Vagina (tissue), 2 donors: Measurements from ENCODE around the gene ZNF778.

Experiments
- POLR2A ChIP-seq, 2 donors: fragments of 450-650 bp; IDR thresholded peaks; one replicate each; pipeline ENCODE4 v1.6.1; 2017; ENCODE audit warnings: antibody characterized with exemption in 2 of 2, mild to moderate bottlenecking in 2 of 2, moderate library complexity in 2 of 2
- POLR2AphosphoS5 ChIP-seq, 2 donors: sonication (generic); formaldehyde crosslinking; IDR thresholded peaks; one replicate each; pipeline ENCODE4 v1.9.0; 2017; ENCODE audit warnings: antibody characterized with exemption in 2 of 2, mild to moderate bottlenecking in 2 of 2, low read depth in 1 of 2; ENCODE audit not compliant: insufficient read depth in 1 of 2
- TF ChIP-seq, protein P1 (sequence below), 3 experiments: fragments of 450-650 bp in 2 of 3; fragments of 200-600 bp in 1 of 3; sonication (generic) in 1 of 3; IDR thresholded peaks; one replicate each; pipeline ENCODE4 v1.5.1; 2017 to 2019; ENCODE audit warnings: antibody characterized with exemption in 3 of 3, mild to moderate bottlenecking in 2 of 3, moderate library complexity in 2 of 3

DNA sequence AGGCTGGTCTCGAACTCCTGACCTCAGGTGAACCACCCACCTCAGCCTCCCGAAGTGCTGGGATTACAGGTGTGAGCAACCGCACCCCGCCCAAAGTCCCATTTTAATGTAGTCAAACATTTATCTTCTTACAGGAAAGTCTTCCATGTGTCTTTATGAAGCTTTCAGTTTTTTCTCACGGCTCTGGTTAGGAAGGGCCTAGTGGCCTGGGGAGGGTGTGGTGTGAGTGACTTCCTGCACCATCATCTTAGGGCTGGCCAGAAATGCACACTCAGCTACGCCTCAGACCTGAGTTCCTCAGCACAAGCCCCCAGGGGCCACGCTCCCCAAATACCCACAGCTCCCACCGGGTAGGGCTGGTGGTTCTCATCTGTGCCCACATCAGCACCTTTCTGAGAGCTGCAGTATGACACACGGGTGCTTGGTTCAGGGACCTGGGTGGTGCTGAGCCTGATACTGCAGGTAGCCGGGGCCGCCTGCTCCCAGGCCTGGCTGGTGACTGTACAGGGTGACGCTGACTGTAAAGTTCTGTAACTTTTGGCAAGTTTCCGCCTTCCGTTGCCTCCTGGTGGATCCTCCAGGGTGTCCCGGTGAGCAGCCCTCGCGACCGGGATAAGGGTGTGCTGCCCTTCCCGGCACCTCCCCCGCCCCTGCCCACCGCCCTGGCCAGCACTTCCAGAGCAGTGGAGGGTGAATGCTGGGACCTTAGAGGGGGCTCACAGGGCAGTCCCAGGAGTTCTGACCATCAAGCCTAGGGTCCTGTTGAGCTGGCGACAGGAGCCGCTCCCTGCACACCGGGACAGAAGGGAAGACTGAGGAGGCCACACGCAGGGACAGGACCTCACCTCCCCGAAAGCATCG lies 52.5 kb downstream of the ZNF778 start:
- TF ChIP-seq, protein P1, sequence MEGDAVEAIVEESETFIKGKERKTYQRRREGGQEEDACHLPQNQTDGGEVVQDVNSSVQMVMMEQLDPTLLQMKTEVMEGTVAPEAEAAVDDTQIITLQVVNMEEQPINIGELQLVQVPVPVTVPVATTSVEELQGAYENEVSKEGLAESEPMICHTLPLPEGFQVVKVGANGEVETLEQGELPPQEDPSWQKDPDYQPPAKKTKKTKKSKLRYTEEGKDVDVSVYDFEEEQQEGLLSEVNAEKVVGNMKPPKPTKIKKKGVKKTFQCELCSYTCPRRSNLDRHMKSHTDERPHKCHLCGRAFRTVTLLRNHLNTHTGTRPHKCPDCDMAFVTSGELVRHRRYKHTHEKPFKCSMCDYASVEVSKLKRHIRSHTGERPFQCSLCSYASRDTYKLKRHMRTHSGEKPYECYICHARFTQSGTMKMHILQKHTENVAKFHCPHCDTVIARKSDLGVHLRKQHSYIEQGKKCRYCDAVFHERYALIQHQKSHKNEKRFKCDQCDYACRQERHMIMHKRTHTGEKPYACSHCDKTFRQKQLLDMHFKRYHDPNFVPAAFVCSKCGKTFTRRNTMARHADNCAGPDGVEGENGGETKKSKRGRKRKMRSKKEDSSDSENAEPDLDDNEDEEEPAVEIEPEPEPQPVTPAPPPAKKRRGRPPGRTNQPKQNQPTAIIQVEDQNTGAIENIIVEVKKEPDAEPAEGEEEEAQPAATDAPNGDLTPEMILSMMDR (IDR thresholded peaks at IDR 0.05) = no peak
- no peak for TF ChIP-seq POLR2AphosphoS5 (IDR thresholded peaks at IDR 0.05; ENCODE audit: insufficient read depth in 1 of 2, low read depth in 1 of 2)
- TF ChIP-seq POLR2A (IDR thresholded peaks at IDR 0.05) = no peak
